GM18508 (cell line): ENCODE results near the gene TBC1D16.

Experiments
- ATAC-seq: cut with Tn5 transposase; IDR thresholded peaks from one replicate; pipeline ENCODE4 v1.9.1; 2021; ENCODE audit warnings: moderate number of reproducible peaks; ENCODE audit not compliant: insufficient read depth, unreplicated experiment

Gene TBC1D16

GRCh38 chr17:79991140-79991923 lies 44.3 kb downstream of the TBC1D16 start:
- no peak for ATAC-seq

- no peak for ATAC-seq
Measured at GRCh38 chr17:79990704-79991103, 45.0 kb downstream of the TBC1D16 start.

GRCh38 chr17:79990051-79990592 lies 45.5 kb downstream of the TBC1D16 start:
- ATAC-seq = no peak

GRCh38 chr17:79989106-79989835 lies 46.4 kb downstream of the TBC1D16 start:
- no peak for ATAC-seq

GRCh38 chr17:79988185-79988971 lies 47.3 kb downstream of the TBC1D16 start:
- no peak for ATAC-seq

- no peak for ATAC-seq
Measured at GRCh38 chr17:79987935-79988184, 47.8 kb downstream of the TBC1D16 start.

- ATAC-seq = no peak
Measured at GRCh38 chr17:79987187-79987934, 48.3 kb downstream of the TBC1D16 start.

GRCh38 chr17:79986411-79987186 lies 49.1 kb downstream of the TBC1D16 start:
- ATAC-seq = no peak

- ATAC-seq = no peak
Measured at GRCh38 chr17:79985943-79986391, 49.7 kb downstream of the TBC1D16 start.

- ATAC-seq = no peak
Measured at GRCh38 chr17:79985361-79985942, 50.2 kb downstream of the TBC1D16 start.

- no peak for ATAC-seq
Measured at GRCh38 chr17:79984877-79985276, 50.8 kb downstream of the TBC1D16 start.

- ATAC-seq = no peak
Measured at GRCh38 chr17:79984045-79984840, 51.4 kb downstream of the TBC1D16 start.

- ATAC-seq = no peak
Measured at GRCh38 chr17:79983456-79983855, 52.2 kb downstream of the TBC1D16 start.

- no peak for ATAC-seq
Measured at GRCh38 chr17:79982986-79983385, 52.7 kb downstream of the TBC1D16 start.

- no peak for ATAC-seq
Measured at GRCh38 chr17:79981661-79982101, 54.0 kb downstream of the TBC1D16 start.

- no peak for ATAC-seq
Measured at GRCh38 chr17:79981090-79981489, 54.6 kb downstream of the TBC1D16 start.

GRCh38 chr17:79980246-79981043 lies 55.2 kb downstream of the TBC1D16 start:
- no peak for ATAC-seq
